Measurements from ENCODE around the gene NSD2. TPM values are rescaled to one million over a fixed set of nuclear protein-coding genes. Genes with fewer than 3 reads are reported as not detected.

The NSD2 gene
- total RNA-seq, 1 experiment from 2014 or later: 54.9 TPM

DNA sequence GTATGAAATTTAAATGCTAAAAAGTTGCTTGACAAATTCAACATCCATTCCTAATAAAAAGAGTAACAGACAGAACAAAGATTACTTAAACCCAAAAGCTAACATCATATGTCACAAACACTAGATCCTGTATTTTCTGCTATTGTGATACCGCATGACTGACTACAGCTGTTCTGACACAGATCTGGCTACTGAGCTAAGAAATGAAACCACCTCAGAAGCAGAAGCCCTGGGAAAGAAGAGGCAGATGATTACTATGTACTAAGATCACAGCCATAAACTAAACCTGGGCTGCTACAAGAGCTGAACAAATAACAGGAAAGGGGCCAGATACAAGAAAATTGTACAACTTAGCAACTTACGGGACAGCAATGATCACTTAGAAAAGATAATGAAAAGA lies 24.6 kb upstream of the NSD2 start:
- H3K4me3 ChIP-seq (ENCODE audit: low read length): no peak overlapping the region
- H3K9ac ChIP-seq (ENCODE audit: low read length): no peak overlapping the region
- H3K9me2 ChIP-seq (replicated peaks; ENCODE audit: insufficient read depth, low read length): no peaks in the 10 kb centered on the region
- H3K4me2 ChIP-seq (ENCODE audit: low read depth, low read length, poor library complexity, severe bottlenecking): no peak overlapping the region
- H3K36me3 ChIP-seq (ENCODE audit: insufficient read depth, low read length): peaks cover 12% of the 10 kb centered on the region
- no peak overlapping the region for H2AFZ ChIP-seq (ENCODE audit: low read length)
- H3K27ac ChIP-seq (ENCODE audit: low read length): no peak overlapping the region
- H3K79me2 ChIP-seq (ENCODE audit: low read length): peaks cover 77% of the 10 kb centered on the region
- H3K9me3 ChIP-seq (ENCODE audit: low read length): no peaks in the 10 kb centered on the region
- no peaks in the 10 kb centered on the region; the same call in 1 of the 2 replicates for H4K20me1 ChIP-seq (ENCODE audit: insufficient read depth, low read depth, low read length)
- no peak for DNase-seq
- no peaks in the 10 kb centered on the region for H3K27me3 ChIP-seq (ENCODE audit: low read length)
- peaks cover 12% of the 10 kb centered on the region for H3K4me1 ChIP-seq (ENCODE audit: low read length)

- Histone ChIP-seq H2AFZ (ENCODE audit: low read length) (no peak overlapping the region), H3K27ac (ENCODE audit: low read length) (no peak overlapping the region), H3K9me3 (ENCODE audit: low read length) (no peaks in the 10 kb centered on the region), H3K36me3 (ENCODE audit: insufficient read depth, low read length) (peaks cover 18% of the 10 kb centered on the region), H3K9me2 (replicated peaks; ENCODE audit: insufficient read depth, low read length) (no peaks in the 10 kb centered on the region), H3K4me3 (ENCODE audit: low read length) (no peak overlapping the region), H3K4me1 (ENCODE audit: low read length) (peaks cover 40% of the 10 kb centered on the region), H4K20me1 (ENCODE audit: insufficient read depth, low read depth, low read length) (peaks cover 14% of the 10 kb centered on the region), H3K9ac (ENCODE audit: low read length) (no peak overlapping the region), H3K27me3 (ENCODE audit: low read length) (no peaks in the 10 kb centered on the region), H3K79me2 (ENCODE audit: low read length) (peaks cover 83% of the 10 kb centered on the region), H3K4me2 (ENCODE audit: low read depth, low read length, poor library complexity, severe bottlenecking) (no peak overlapping the region)
- peak; percentile 56 for DNase-seq
These were observed 20.9 kb upstream of the NSD2 start for GRCh38 chr4:1850276-1850675.

- H3K36me3 ChIP-seq (ENCODE audit: insufficient read depth, low read length): peaks cover 18% of the 10 kb centered on the region
- H3K27ac ChIP-seq (ENCODE audit: low read length): no peak overlapping the region
- H3K4me2 ChIP-seq (ENCODE audit: low read depth, low read length, poor library complexity, severe bottlenecking): no peak overlapping the region
- peaks cover 14% of the 10 kb centered on the region for H4K20me1 ChIP-seq (ENCODE audit: insufficient read depth, low read depth, low read length)
- no peaks in the 10 kb centered on the region for H3K27me3 ChIP-seq (ENCODE audit: low read length)
- H3K9me3 ChIP-seq (ENCODE audit: low read length): no peaks in the 10 kb centered on the region
- H3K4me1 ChIP-seq (ENCODE audit: low read length): peaks cover 40% of the 10 kb centered on the region
- H3K9ac ChIP-seq (ENCODE audit: low read length): no peak overlapping the region
- H3K9me2 ChIP-seq (replicated peaks; ENCODE audit: insufficient read depth, low read length): no peaks in the 10 kb centered on the region
- no peak overlapping the region for H3K4me3 ChIP-seq (ENCODE audit: low read length)
- no peak overlapping the region for H2AFZ ChIP-seq (ENCODE audit: low read length)
- DNase-seq: no peak
- peaks cover 86% of the 10 kb centered on the region for H3K79me2 ChIP-seq (ENCODE audit: low read length)
These were observed 20.0 kb upstream of the NSD2 start for GRCh38 chr4:1851160-1851559.

DNA sequence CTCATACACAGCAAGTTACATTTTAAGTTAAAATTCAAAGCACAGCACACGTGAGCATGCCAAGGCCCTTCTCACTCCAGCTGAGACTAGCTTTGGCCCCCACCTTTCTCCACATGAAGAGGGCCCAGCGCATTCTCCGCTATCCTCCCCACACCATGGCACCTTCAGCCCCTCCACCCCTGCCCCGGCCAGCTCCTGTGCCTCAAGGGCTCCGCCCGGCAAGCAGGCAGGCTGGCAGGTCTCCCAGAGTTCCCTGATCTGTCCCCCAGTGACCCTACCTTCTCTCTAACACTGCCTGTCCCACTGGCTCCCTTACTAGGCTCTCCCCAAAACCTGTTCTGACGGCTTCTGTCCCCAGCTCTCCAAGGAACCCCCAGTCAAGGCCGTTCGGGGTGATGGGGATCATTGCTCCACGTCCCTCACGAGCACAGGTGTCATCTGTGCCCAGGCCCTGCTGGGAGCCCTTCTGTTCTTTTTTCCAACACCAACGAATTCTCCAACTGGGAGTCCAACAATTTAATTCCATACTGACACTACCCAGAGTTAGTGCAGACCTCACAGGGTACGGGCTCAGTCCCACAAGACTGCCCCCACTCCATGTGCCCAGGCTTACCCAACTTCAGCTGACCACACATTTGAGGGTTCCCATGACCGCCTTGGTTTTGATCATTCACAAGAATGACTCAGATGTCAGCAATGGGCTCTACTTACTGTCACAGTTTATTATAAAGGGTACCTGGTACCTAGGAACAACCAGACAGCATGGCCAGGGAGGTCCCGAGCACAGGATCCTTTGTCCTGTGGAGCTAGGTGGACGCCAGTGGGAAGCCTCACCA lies 19.4 kb upstream of the NSD2 start:
- H3K27me3 ChIP-seq (ENCODE audit: low read length): no peaks in the 10 kb centered on the region
- peaks cover 16% of the 10 kb centered on the region for H4K20me1 ChIP-seq (ENCODE audit: insufficient read depth, low read depth, low read length)
- H3K9ac ChIP-seq (ENCODE audit: low read length): no peak overlapping the region
- H3K36me3 ChIP-seq (ENCODE audit: insufficient read depth, low read length): peaks cover 13% of the 10 kb centered on the region; the same call in 1 of the 2 replicates
- H3K4me1 ChIP-seq (ENCODE audit: low read length): peaks cover 41% of the 10 kb centered on the region
- no peaks in the 10 kb centered on the region for H3K9me2 ChIP-seq (replicated peaks; ENCODE audit: insufficient read depth, low read length)
- no peak overlapping the region for H3K4me2 ChIP-seq (ENCODE audit: low read depth, low read length, poor library complexity, severe bottlenecking)
- no peak overlapping the region for H2AFZ ChIP-seq (ENCODE audit: low read length)
- H3K27ac ChIP-seq (ENCODE audit: low read length): no peak overlapping the region
- no peak for DNase-seq
- no peak overlapping the region for H3K4me3 ChIP-seq (ENCODE audit: low read length)
- H3K9me3 ChIP-seq (ENCODE audit: low read length): no peaks in the 10 kb centered on the region
- H3K79me2 ChIP-seq (ENCODE audit: low read length): peaks cover 86% of the 10 kb centered on the region

GRCh38 chr4:1852904-1853623 lies 18.1 kb upstream of the NSD2 start:
- H3K4me3 ChIP-seq (ENCODE audit: low read length): no peak overlapping the region
- no peaks in the 10 kb centered on the region for H3K9me3 ChIP-seq (ENCODE audit: low read length)
- H3K4me2 ChIP-seq (ENCODE audit: low read depth, low read length, poor library complexity, severe bottlenecking): peak overlapping the region; percentile 41
- no peak overlapping the region for H2AFZ ChIP-seq (ENCODE audit: low read length)
- peaks cover 82% of the 10 kb centered on the region for H3K79me2 ChIP-seq (ENCODE audit: low read length)
- peaks cover 8% of the 10 kb centered on the region; the same call in 1 of the 2 replicates for H3K36me3 ChIP-seq (ENCODE audit: insufficient read depth, low read length)
- H3K27ac ChIP-seq (ENCODE audit: low read length): no peak overlapping the region
- H3K9me2 ChIP-seq (replicated peaks; ENCODE audit: insufficient read depth, low read length): no peaks in the 10 kb centered on the region
- DNase-seq: no peak
- peaks cover 49% of the 10 kb centered on the region for H3K4me1 ChIP-seq (ENCODE audit: low read length)
- peaks cover 28% of the 10 kb centered on the region for H4K20me1 ChIP-seq (ENCODE audit: insufficient read depth, low read depth, low read length)
- peak overlapping the region; percentile 23; the same call in 1 of the 2 replicates for H3K9ac ChIP-seq (ENCODE audit: low read length)
- H3K27me3 ChIP-seq (ENCODE audit: low read length): no peaks in the 10 kb centered on the region

GRCh38 chr4:1854752-1855151 lies 16.4 kb upstream of the NSD2 start:
- Histone ChIP-seq H3K9me3 (ENCODE audit: low read length) (no peaks in the 10 kb centered on the region), H3K4me3 (ENCODE audit: low read length) (peak overlapping the region; percentile 91), H3K27ac (ENCODE audit: low read length) (peak overlapping the region; percentile 50; the same call in 1 of the 2 replicates), H2AFZ (ENCODE audit: low read length) (no peak overlapping the region), H3K36me3 (ENCODE audit: insufficient read depth, low read length) (peaks cover 8% of the 10 kb centered on the region; the same call in 1 of the 2 replicates), H3K79me2 (ENCODE audit: low read length) (peaks cover 70% of the 10 kb centered on the region), H3K9me2 (replicated peaks; ENCODE audit: insufficient read depth, low read length) (no peaks in the 10 kb centered on the region), H3K27me3 (ENCODE audit: low read length) (no peaks in the 10 kb centered on the region), H3K4me2 (ENCODE audit: low read depth, low read length, poor library complexity, severe bottlenecking) (peak overlapping the region; percentile 90), H4K20me1 (ENCODE audit: insufficient read depth, low read depth, low read length) (peaks cover 31% of the 10 kb centered on the region), H3K4me1 (ENCODE audit: low read length) (peaks cover 49% of the 10 kb centered on the region), H3K9ac (ENCODE audit: low read length) (peak overlapping the region; percentile 91)
- DNase-seq: no peak

GRCh38 chr4:1855333-1856070 lies 15.7 kb upstream of the NSD2 start:
- no peaks in the 10 kb centered on the region for H3K9me3 ChIP-seq (ENCODE audit: low read length)
- H4K20me1 ChIP-seq (ENCODE audit: insufficient read depth, low read depth, low read length): peaks cover 31% of the 10 kb centered on the region
- peak overlapping the region; percentile 7; the same call in 1 of the 2 replicates for H2AFZ ChIP-seq (ENCODE audit: low read length)
- H3K36me3 ChIP-seq (ENCODE audit: insufficient read depth, low read length): peaks cover 8% of the 10 kb centered on the region; the same call in 1 of the 2 replicates
- H3K79me2 ChIP-seq (ENCODE audit: low read length): peaks cover 63% of the 10 kb centered on the region
- peak overlapping the region; percentile 90 for H3K4me2 ChIP-seq (ENCODE audit: low read depth, low read length, poor library complexity, severe bottlenecking)
- peak overlapping the region; percentile 50; the same call in 1 of the 2 replicates for H3K27ac ChIP-seq (ENCODE audit: low read length)
- H3K4me3 ChIP-seq (ENCODE audit: low read length): peak overlapping the region; percentile 91
- H3K4me1 ChIP-seq (ENCODE audit: low read length): peaks cover 46% of the 10 kb centered on the region
- no peaks in the 10 kb centered on the region for H3K9me2 ChIP-seq (replicated peaks; ENCODE audit: insufficient read depth, low read length)
- H3K27me3 ChIP-seq (ENCODE audit: low read length): no peaks in the 10 kb centered on the region
- peak overlapping the region; percentile 91 for H3K9ac ChIP-seq (ENCODE audit: low read length)
- peak; percentile 60 for DNase-seq
